ENCODE data around the gene METTL25. TPM values are rescaled to one million over a fixed set of nuclear protein-coding genes. Genes with fewer than 3 reads are reported as not detected.

METTL25 gene
- polyA plus RNA-seq, 1 of the 3 experiments (the other 2 are of a cell fraction) = 3.0 TPM

DNA sequence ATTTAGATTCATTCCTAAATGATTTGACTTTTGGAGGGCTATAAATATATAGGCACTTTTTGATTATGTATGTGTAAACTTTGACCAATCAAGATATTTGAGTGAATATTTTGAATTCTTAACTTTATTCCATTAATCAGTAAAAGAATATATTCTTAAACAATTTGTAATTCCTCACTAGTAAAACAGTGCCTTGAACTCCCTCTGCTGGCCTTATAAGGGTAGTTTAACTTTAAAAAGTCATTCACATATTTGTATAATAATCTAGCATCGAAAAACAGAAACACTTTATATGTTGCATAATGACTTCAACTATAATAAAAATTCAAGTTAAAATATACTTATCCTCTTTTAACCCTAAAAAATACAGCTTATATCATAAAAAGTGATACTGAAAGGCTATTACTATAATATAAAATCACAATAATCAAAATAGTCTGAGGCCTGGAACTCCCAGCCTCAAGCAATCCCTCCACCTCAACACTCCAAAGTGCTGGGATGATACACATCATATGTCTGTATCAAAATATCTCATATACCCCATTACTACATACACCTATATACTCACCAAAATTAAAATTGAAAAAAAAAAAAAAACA is 31.3 kb upstream of the METTL25 start:
- no peaks in the 10 kb centered on the region for H3K79me2 ChIP-seq (ENCODE audit: insufficient read depth)
- no peaks in the 10 kb centered on the region for H3K36me3 ChIP-seq (replicated peaks in 1 of 2; ENCODE audit: control insufficient read depth in 1 of 2, insufficient read depth in 2 of 2, low read length in 1 of 2)
- TF ChIP-seq RCOR1 (IDR thresholded peaks at IDR 0.05; ENCODE audit: low read length) (no peak), YY1 (IDR thresholded peaks at IDR 0.05; ENCODE audit: low read depth) (no peak), NFIC (IDR thresholded peaks at IDR 0.05; ENCODE audit: borderline replicate concordance) (no peak), RXRA (IDR thresholded peaks at IDR 0.05; ENCODE audit: borderline replicate concordance, low read depth) (no peak), SMC3 (IDR thresholded peaks at IDR 0.05; ENCODE audit: low read depth, low read length) (peak; percentile 40; the same call in 1 of the 2 replicates), TAF1 (IDR thresholded peaks at IDR 0.05; ENCODE audit: borderline replicate concordance, low read depth, low read length) (no peak), RAD21 (IDR thresholded peaks at IDR 0.05; ENCODE audit: low read length) (peak; percentile 71)
- TF ChIP-seq, protein P1, sequence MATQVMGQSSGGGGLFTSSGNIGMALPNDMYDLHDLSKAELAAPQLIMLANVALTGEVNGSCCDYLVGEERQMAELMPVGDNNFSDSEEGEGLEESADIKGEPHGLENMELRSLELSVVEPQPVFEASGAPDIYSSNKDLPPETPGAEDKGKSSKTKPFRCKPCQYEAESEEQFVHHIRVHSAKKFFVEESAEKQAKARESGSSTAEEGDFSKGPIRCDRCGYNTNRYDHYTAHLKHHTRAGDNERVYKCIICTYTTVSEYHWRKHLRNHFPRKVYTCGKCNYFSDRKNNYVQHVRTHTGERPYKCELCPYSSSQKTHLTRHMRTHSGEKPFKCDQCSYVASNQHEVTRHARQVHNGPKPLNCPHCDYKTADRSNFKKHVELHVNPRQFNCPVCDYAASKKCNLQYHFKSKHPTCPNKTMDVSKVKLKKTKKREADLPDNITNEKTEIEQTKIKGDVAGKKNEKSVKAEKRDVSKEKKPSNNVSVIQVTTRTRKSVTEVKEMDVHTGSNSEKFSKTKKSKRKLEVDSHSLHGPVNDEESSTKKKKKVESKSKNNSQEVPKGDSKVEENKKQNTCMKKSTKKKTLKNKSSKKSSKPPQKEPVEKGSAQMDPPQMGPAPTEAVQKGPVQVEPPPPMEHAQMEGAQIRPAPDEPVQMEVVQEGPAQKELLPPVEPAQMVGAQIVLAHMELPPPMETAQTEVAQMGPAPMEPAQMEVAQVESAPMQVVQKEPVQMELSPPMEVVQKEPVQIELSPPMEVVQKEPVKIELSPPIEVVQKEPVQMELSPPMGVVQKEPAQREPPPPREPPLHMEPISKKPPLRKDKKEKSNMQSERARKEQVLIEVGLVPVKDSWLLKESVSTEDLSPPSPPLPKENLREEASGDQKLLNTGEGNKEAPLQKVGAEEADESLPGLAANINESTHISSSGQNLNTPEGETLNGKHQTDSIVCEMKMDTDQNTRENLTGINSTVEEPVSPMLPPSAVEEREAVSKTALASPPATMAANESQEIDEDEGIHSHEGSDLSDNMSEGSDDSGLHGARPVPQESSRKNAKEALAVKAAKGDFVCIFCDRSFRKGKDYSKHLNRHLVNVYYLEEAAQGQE (IDR thresholded peaks at IDR 0.05; ENCODE audit: low read depth, low read length) = no peak
- TF ChIP-seq, protein P2, sequence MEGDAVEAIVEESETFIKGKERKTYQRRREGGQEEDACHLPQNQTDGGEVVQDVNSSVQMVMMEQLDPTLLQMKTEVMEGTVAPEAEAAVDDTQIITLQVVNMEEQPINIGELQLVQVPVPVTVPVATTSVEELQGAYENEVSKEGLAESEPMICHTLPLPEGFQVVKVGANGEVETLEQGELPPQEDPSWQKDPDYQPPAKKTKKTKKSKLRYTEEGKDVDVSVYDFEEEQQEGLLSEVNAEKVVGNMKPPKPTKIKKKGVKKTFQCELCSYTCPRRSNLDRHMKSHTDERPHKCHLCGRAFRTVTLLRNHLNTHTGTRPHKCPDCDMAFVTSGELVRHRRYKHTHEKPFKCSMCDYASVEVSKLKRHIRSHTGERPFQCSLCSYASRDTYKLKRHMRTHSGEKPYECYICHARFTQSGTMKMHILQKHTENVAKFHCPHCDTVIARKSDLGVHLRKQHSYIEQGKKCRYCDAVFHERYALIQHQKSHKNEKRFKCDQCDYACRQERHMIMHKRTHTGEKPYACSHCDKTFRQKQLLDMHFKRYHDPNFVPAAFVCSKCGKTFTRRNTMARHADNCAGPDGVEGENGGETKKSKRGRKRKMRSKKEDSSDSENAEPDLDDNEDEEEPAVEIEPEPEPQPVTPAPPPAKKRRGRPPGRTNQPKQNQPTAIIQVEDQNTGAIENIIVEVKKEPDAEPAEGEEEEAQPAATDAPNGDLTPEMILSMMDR (IDR thresholded peaks at IDR 0.05) = peak; percentile 75
- no peaks in the 10 kb centered on the region; the same call in 1 of the 2 replicates for H3K9me3 ChIP-seq
- no peaks in the 10 kb centered on the region for H3K9me2 ChIP-seq
- H3K4me2 ChIP-seq = no peak overlapping the region
- no peaks in the 10 kb centered on the region for H3F3A ChIP-seq (replicated peaks; ENCODE audit: insufficient read depth)
- H3K27me3 ChIP-seq (ENCODE audit: insufficient read depth) = peaks cover under 1% of the 10 kb centered on the region; the same call in 1 of the 2 replicates
- H4K20me1 ChIP-seq (ENCODE audit: insufficient read depth) = no peaks in the 10 kb centered on the region
- no peak overlapping the region for H3K27ac ChIP-seq (ENCODE audit: low read depth in 2 of 2, low read length in 1 of 2)
- 0% methylated on average over 1 of the region's 1 CpG for WGBS (ENCODE audit: low lambda C conversion rate)
- peak; percentile 5 for DNase-seq
- POLR2A ChIA-PET = no interaction called here
- H3K9ac ChIP-seq = no peak overlapping the region
- no peak overlapping the region for H3K4me3 ChIP-seq (ENCODE audit: low read depth in 2 of 2, low read length in 1 of 2)
- no peaks in the 10 kb centered on the region for H3K4me1 ChIP-seq (ENCODE audit: control insufficient read depth in 1 of 2, insufficient read depth in 2 of 2, low read depth in 1 of 2, low read length in 1 of 2)
- H2AFZ ChIP-seq (ENCODE audit: low read depth) = no peak overlapping the region
- CTCF ChIA-PET = interaction anchor here (0.7 to 2.0 kb wide), 8 partner anchors 9 to 989 kb away, joined by 3 to 7 read pairs (median 4); partner anchors contain the start of genes CCDC59 and METTL25

DNA sequence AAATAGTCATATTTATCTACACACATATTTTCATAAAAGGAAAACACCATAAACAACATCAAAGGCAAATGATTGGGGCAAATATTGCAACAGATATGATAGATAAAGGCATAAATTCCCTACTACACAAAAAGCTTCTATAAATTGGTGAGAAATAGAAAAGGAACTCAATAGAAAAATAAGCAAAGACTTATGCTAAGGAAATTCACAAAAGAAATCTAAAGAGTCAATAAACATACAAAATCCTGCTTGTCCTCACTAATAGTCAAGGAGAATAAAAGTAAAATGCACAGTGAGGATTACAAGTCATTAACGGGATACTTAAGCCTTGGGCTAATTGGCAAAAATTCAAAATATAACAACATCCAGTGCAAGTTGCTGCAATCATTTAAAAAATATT is 30.5 kb upstream of the METTL25 start:
- H3K27me3 ChIP-seq (ENCODE audit: insufficient read depth) = no peaks in the 10 kb centered on the region
- CTCF ChIA-PET = interaction anchor here (1.2 to 2.0 kb wide), 6 partner anchors 8 to 686 kb away, joined by 3 to 7 read pairs (median 4); partner anchors contain the start of genes CCDC59 and METTL25
- H3K4me3 ChIP-seq (ENCODE audit: low read depth in 2 of 2, low read length in 1 of 2) = no peak overlapping the region; a peak in 1 of 4 replicates
- H3K36me3 ChIP-seq (replicated peaks in 1 of 2; ENCODE audit: control insufficient read depth in 1 of 2, insufficient read depth in 2 of 2, low read length in 1 of 2) = no peaks in the 10 kb centered on the region
- no peak overlapping the region for H3K4me2 ChIP-seq
- no peaks in the 10 kb centered on the region for H3K4me1 ChIP-seq (ENCODE audit: control insufficient read depth in 1 of 2, insufficient read depth in 2 of 2, low read depth in 1 of 2, low read length in 1 of 2)
- H3F3A ChIP-seq (replicated peaks; ENCODE audit: insufficient read depth) = no peaks in the 10 kb centered on the region
- no peak overlapping the region for H3K9ac ChIP-seq
- no peaks in the 10 kb centered on the region for H4K20me1 ChIP-seq (ENCODE audit: insufficient read depth)
- POLR2A ChIA-PET = no interaction called here
- 17% methylated on average over 1 of the region's 1 CpG for WGBS (ENCODE audit: low lambda C conversion rate)
- H3K9me2 ChIP-seq = no peaks in the 10 kb centered on the region
- no peak for DNase-seq
- H3K79me2 ChIP-seq (ENCODE audit: insufficient read depth) = no peaks in the 10 kb centered on the region
- no peak overlapping the region for H3K27ac ChIP-seq (ENCODE audit: low read depth in 2 of 2, low read length in 1 of 2)
- H2AFZ ChIP-seq (ENCODE audit: low read depth) = 0 out of 2 replicates have a peak overlapping the region, but pooled peaks have one; percentile 24
- no peaks in the 10 kb centered on the region; the same call in 1 of the 2 replicates for H3K9me3 ChIP-seq
- TF ChIP-seq, protein P3, sequence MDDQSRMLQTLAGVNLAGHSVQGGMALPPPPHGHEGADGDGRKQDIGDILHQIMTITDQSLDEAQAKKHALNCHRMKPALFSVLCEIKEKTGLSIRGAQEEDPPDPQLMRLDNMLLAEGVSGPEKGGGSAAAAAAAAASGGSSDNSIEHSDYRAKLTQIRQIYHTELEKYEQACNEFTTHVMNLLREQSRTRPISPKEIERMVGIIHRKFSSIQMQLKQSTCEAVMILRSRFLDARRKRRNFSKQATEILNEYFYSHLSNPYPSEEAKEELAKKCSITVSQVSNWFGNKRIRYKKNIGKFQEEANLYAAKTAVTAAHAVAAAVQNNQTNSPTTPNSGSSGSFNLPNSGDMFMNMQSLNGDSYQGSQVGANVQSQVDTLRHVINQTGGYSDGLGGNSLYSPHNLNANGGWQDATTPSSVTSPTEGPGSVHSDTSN (IDR thresholded peaks at IDR 0.05) = no peak
- TF ChIP-seq GATA2 (CRISPR knock-in tag; IDR thresholded peaks at IDR 0.05) (no peak), TCF12 (IDR thresholded peaks at IDR 0.05) (no peak), FOXJ3 (CRISPR knock-in tag; IDR thresholded peaks at IDR 0.05) (no peak), YY1 (IDR thresholded peaks at IDR 0.05; ENCODE audit: low read depth) (no peak), CHD2 (IDR thresholded peaks at IDR 0.05; ENCODE audit: low read length, partially characterized antibody) (no peak), SIN3A (IDR thresholded peaks at IDR 0.05; ENCODE audit: borderline replicate concordance, low read depth, low read length) (no peak), NFIC (IDR thresholded peaks at IDR 0.05; ENCODE audit: borderline replicate concordance) (no peak), NRF1 (IDR thresholded peaks at IDR 0.05; ENCODE audit: low read depth, low read length) (no peak), TAF1 (IDR thresholded peaks at IDR 0.05; ENCODE audit: borderline replicate concordance, low read depth, low read length) (no peak), MEF2A (IDR thresholded peaks at IDR 0.05; ENCODE audit: borderline replicate concordance, low read depth) (no peak), TEAD4 (IDR thresholded peaks at IDR 0.05; ENCODE audit: borderline replicate concordance, insufficient read depth) (no peak)
- TF ChIP-seq, protein P4, sequence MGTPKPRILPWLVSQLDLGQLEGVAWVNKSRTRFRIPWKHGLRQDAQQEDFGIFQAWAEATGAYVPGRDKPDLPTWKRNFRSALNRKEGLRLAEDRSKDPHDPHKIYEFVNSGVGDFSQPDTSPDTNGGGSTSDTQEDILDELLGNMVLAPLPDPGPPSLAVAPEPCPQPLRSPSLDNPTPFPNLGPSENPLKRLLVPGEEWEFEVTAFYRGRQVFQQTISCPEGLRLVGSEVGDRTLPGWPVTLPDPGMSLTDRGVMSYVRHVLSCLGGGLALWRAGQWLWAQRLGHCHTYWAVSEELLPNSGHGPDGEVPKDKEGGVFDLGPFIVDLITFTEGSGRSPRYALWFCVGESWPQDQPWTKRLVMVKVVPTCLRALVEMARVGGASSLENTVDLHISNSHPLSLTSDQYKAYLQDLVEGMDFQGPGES (IDR thresholded peaks at IDR 0.05; ENCODE audit: low read depth, low read length) = no peak

Measured in SK-N-SH (cell line).